Upper lobe of right lung (tissue), 1 donor: ENCODE measurements around the gene TSEN54. TPM values are rescaled to one million over a fixed set of nuclear protein-coding genes. Genes with fewer than 3 reads are reported as not detected.
A peak's percentile ranks its signal among the peaks of the same experiment; 100 is the strongest.

Experiments used
- ATAC-seq: fragments of 200-7000 bp; cut with Tn5 transposase; one replicate; pipeline ENCODE4 v1.9.1; 2020; ENCODE audit warnings: mild to moderate bottlenecking, moderate library complexity
- DNase-seq: peaks from one replicate; pipeline ENCODE4 v3.0.0-alpha.2; 2020
- H3K27ac ChIP-seq: fragments of 200-600 bp; one replicate; pipeline ENCODE4 v1.8.0; 2022
- H3K27me3 ChIP-seq: fragments of 200-600 bp; one replicate; pipeline ENCODE4 v1.8.0; 2022; ENCODE audit warnings: mild to moderate bottlenecking
- H3K36me3 ChIP-seq: fragments of 200-600 bp; one replicate; pipeline ENCODE4 v1.8.0; 2022
- H3K4me1 ChIP-seq: fragments of 200-600 bp; one replicate; pipeline ENCODE4 v1.8.0; 2022
- H3K4me3 ChIP-seq: fragments of 200-600 bp; one replicate; pipeline ENCODE4 v1.8.0; 2022; ENCODE audit warnings: mild to moderate bottlenecking
- H3K9me3 ChIP-seq: fragments of 200-600 bp; one replicate; pipeline ENCODE4 v1.8.0; 2022
- intact Hi-C: fragments of 100-400 bp; cut with DNase I; formaldehyde crosslinking; loops from one replicate; pipeline ENCODE4 v1.11.0; 2022
- total RNA-seq: library from RNA; stranded (reverse); fragmentation: NEBNext Ultra II Directional; extraction: Animal tissue kit (Norgen Biotek cat#: 25700); gene quantifications from one replicate; pipeline ENCODE4 v1.2.1, GENCODE V29; 2021
- TF ChIP-seq, protein P1 (sequence below): fragments of 200-600 bp; IDR thresholded peaks from one replicate; pipeline ENCODE4 v1.8.0; 2022; ENCODE audit warnings: antibody characterized with exemption
- donor health status: DM: no; HTN: yes; CAD: no; lungs with severe emphysema.

Gene TSEN54
- total RNA-seq, 1 donor from 2014 or later, result 21.6 TPM

DNA sequence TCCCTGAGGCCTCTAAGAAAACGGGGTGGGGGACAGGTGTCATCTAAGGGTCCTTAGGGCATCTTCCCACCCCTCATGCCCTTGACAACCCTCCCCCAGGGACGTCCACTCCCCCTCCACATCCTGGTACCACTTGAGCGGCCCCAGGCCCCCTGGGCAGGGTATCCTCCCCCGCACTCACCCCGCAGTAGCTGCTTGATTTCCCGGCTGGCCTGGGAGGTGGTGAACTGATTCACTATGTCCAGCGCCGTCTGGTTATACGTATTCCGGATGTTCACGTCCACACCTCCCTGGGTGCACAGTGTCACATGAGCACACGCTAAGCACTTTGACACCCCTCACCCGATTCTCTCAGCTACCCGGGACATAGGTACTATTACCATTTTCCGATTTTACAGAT is 10.7 kb upstream of the TSEN54 start:
- TF ChIP-seq, protein P1, sequence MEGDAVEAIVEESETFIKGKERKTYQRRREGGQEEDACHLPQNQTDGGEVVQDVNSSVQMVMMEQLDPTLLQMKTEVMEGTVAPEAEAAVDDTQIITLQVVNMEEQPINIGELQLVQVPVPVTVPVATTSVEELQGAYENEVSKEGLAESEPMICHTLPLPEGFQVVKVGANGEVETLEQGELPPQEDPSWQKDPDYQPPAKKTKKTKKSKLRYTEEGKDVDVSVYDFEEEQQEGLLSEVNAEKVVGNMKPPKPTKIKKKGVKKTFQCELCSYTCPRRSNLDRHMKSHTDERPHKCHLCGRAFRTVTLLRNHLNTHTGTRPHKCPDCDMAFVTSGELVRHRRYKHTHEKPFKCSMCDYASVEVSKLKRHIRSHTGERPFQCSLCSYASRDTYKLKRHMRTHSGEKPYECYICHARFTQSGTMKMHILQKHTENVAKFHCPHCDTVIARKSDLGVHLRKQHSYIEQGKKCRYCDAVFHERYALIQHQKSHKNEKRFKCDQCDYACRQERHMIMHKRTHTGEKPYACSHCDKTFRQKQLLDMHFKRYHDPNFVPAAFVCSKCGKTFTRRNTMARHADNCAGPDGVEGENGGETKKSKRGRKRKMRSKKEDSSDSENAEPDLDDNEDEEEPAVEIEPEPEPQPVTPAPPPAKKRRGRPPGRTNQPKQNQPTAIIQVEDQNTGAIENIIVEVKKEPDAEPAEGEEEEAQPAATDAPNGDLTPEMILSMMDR, result no peak

DNA sequence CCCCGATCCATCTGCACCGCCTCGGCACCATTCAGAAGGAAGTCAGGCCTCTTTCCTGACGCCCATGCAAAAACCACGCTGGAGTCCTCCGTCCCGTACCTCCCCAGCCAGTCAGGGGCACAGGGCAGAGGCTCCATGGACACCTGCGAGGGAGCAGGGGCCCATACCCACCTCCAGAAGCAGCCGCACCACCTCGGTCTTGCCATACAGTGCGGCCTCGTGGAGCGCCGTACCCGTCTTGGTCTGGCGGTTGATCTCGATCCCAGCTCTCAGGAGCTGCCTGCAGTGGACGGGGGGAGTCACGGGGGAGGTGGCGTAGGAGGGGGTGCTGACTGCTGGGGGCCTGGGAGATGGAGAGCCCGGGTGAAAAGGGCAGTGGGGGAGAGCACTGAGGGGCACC is 10.2 kb upstream of the TSEN54 start:
- H3K9me3 ChIP-seq, result no peaks in the 10 kb centered on the region
- peak; percentile 52 for DNase-seq
- no peak overlapping the region for H3K27ac ChIP-seq
- TF ChIP-seq, protein P1, result no peak
- ATAC-seq, result no peak
- intact Hi-C loops, result no loop called here
- peaks cover 22% of the 10 kb centered on the region for H3K36me3 ChIP-seq
- peaks cover 10% of the 10 kb centered on the region for H3K4me1 ChIP-seq
- H3K27me3 ChIP-seq, result no peaks in the 10 kb centered on the region
- H3K4me3 ChIP-seq, result no peak overlapping the region

More for the DNA sequence above, 10.7 kb upstream of the TSEN54 start:
- H3K4me1 ChIP-seq, result peaks cover 6% of the 10 kb centered on the region
- intact Hi-C loops, result no loop called here
- no peak overlapping the region for H3K4me3 ChIP-seq
- ATAC-seq (no peak), DNase-seq (peak; percentile 57)
- no peaks in the 10 kb centered on the region for H3K27me3 ChIP-seq
- H3K9me3 ChIP-seq, result no peaks in the 10 kb centered on the region
- peaks cover 23% of the 10 kb centered on the region for H3K36me3 ChIP-seq
- no peak overlapping the region for H3K27ac ChIP-seq

DNA sequence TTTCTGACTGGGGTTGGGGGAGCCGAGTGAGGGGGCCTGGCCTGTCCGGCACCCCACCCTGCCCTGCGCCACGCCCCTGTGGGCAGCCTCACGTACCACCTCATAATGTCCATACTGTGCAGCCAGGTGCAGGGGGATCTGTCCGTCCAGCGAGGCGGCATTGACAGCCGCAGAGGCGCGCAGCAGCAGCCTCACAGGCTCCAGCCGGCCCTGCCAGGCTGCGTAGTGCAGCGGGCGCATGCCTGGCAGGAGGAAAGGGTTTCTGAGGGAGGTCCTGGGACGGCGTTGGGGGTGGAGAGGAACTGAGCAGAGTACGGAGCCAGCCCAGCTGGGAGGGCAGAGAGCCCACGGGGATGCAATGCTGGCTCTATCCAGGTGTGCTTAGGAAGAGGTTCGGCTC is 9.4 kb upstream of the TSEN54 start:
- no peak overlapping the region for H3K4me3 ChIP-seq
- TF ChIP-seq, protein P1, result no peak
- DNase-seq (no peak), ATAC-seq (no peak)
- no peaks in the 10 kb centered on the region for H3K27me3 ChIP-seq
- H3K27ac ChIP-seq, result no peak overlapping the region
- no peaks in the 10 kb centered on the region for H3K9me3 ChIP-seq
- H3K4me1 ChIP-seq, result peaks cover 17% of the 10 kb centered on the region
- intact Hi-C loops, result no loop called here
- peaks cover 22% of the 10 kb centered on the region for H3K36me3 ChIP-seq

DNA sequence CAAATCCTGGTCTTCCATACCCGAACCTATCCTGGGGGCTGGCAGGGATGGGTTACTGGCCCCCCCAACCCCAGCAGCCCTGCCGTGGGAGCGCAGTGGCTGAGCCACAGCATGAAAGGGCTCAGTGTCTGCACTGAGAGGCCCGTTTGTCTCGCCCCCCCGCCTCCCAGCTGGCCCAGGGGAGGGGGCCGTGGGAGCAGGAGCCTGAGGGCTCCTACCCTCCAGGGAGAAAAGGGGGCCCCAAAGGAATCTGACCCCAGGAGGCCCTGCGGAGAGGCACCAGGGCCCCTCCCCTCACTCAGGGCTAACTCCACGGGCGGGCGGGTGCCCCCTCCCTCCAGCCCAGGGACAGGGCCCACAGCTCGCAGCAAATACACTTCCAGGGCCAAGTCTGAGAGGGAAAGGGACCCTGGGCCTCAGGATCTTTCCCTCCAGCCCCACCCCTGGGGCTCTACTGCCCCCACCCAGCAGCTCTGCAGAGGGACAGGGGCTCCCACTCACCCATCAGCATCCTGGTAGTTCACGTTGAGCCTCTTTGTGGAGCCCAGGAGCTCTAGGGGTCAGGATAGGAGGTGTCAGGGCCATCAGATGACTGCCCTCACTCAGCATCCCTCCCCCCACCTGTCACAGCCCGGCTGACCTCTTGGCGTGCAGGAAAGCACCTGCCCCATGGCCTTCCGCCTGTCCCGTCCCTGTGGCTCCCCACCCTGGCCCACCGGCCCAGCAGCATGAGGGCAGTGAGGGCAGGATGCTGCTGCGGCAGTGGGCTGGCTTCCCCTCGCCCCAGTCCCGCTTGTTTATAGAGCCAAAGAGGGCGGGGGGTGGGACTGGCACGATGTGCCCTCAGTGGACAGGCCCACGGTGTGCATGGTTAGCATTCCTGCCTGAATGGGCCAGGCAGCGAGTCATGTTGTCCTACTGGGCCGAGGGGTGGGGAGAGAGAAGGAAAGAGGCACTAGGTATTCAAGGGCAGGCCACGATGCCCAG is 8.3 kb upstream of the TSEN54 start:
- H3K9me3 ChIP-seq, result no peaks in the 10 kb centered on the region
- ATAC-seq (peak; percentile 3), DNase-seq (no peak)
- peaks cover 22% of the 10 kb centered on the region for H3K36me3 ChIP-seq
- peak overlapping the region; percentile 67 for H3K27ac ChIP-seq
- TF ChIP-seq, protein P1, result no peak
- H3K27me3 ChIP-seq, result no peaks in the 10 kb centered on the region
- H3K4me1 ChIP-seq, result peaks cover 24% of the 10 kb centered on the region
- intact Hi-C loops, result no loop called here
- H3K4me3 ChIP-seq, result no peak overlapping the region

DNA sequence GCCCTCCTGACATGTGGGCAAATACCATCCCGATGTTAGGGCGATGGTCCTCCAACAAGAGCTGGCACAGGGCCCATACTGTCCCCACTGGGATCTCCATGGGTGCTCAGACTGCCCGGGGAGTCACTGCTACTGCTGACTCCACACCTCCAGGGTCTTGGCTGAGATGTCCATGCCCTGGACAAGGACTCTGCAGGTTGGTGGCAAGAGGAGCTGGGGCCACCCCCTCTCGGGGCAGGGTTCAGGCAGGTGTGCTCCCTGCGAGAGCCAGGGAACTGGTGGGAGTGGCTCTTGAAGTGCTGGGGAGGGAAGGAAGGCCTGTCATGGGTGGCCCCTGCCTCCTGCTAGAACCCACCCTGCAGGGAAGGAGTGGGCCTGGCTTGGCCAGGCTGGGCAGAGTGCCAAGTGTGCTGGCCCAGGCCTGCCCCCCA is 7.4 kb upstream of the TSEN54 start:
- DNase-seq, result no peak
- H3K4me3 ChIP-seq, result peak overlapping the region; percentile 6
- H3K4me1 ChIP-seq, result peaks cover 27% of the 10 kb centered on the region
- peak overlapping the region; percentile 67 for H3K27ac ChIP-seq
- ATAC-seq, result no peak
- TF ChIP-seq, protein P1, result no peak
- intact Hi-C loops, result no loop called here
- no peaks in the 10 kb centered on the region for H3K9me3 ChIP-seq
- H3K27me3 ChIP-seq, result no peaks in the 10 kb centered on the region
- peaks cover 22% of the 10 kb centered on the region for H3K36me3 ChIP-seq
